ENCODE data around the gene HOXB6. TPM values are rescaled to one million over a fixed set of nuclear protein-coding genes. Genes with fewer than 3 reads are reported as not detected.

Gene HOXB6
- total RNA-seq, 3 donors from 2014 or later: 41.3 to 68.8 (median 50.9) TPM

DNA sequence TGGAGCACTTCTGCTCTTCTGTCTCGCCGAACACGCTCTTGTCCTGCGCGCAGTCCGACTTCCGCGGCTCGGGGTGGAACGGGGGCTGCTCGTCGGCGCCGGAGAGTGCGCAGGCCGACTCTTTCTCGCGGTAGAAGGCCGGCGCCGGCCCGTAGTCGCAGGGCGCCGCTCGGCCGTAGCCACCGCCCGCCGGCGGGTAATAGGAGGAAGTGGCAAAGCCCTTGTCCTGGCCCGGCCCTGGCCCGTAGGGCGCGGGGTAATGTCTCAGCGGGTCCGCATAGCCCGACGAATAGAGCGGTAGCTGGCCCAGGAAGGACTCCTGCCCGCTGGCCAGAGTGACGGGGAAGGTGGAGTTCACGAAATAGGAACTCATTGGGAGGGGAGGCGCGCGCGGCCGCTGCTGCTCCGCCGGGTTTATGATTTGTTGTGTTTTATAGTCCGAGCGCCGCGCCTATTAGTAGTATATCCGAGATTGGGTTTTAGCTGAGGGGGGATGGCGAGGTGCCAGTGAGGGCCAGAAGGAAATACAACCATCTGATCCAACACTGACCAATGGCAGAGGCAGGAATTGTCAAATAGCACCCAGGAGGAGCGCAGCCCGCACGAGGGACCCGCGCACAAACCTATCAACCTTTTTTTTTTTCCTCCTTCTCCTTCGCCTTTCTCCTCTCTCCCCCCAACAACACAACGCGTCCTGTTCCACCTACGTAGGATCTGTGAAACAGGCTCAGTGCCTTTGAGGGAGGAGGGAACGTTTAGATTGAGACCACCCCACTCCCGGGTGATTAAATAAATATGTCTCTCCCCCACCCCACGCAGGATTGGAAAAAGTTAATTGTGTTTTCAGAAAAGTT is 6.8 kb downstream of the HOXB6 start:
- Histone ChIP-seq H3K9me3 (no peaks in the 10 kb centered on the region), H3K4me3 (peak overlapping the region; percentile 7), H3K4me1 (ENCODE audit: low read depth) (peaks cover 44% of the 10 kb centered on the region), H3K36me3 (ENCODE audit: low read depth) (peaks cover 5% of the 10 kb centered on the region)
- peak; percentile 90 to 92 (median 91) for DNase-seq
- TF ChIP-seq, protein P1, sequence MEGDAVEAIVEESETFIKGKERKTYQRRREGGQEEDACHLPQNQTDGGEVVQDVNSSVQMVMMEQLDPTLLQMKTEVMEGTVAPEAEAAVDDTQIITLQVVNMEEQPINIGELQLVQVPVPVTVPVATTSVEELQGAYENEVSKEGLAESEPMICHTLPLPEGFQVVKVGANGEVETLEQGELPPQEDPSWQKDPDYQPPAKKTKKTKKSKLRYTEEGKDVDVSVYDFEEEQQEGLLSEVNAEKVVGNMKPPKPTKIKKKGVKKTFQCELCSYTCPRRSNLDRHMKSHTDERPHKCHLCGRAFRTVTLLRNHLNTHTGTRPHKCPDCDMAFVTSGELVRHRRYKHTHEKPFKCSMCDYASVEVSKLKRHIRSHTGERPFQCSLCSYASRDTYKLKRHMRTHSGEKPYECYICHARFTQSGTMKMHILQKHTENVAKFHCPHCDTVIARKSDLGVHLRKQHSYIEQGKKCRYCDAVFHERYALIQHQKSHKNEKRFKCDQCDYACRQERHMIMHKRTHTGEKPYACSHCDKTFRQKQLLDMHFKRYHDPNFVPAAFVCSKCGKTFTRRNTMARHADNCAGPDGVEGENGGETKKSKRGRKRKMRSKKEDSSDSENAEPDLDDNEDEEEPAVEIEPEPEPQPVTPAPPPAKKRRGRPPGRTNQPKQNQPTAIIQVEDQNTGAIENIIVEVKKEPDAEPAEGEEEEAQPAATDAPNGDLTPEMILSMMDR (IDR thresholded peaks at IDR 0.05): no peak
- intact Hi-C loops (cut with DNase I, micrococcal nuclease): no loop called here
- peak; percentile 72 for ATAC-seq

DNA sequence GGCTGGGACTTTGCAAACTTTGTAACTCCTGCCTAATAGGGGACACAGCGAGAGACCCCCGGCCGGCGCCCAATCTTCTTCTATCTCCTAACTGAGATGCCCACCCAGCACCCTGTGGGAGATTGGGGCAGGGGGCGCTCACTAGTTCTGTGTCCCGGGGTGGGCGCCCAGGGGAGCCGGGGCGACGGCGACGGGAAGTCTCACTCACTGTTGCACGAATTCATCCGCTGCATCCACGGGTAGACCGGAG is 7.3 kb downstream of the HOXB6 start:
- Histone ChIP-seq H3K4me1 (ENCODE audit: low read depth) (peaks cover 44% of the 10 kb centered on the region), H3K36me3 (ENCODE audit: low read depth) (peaks cover 5% of the 10 kb centered on the region), H3K4me3 (peak overlapping the region; percentile 7), H3K9me3 (no peaks in the 10 kb centered on the region)
- ATAC-seq: no peak
- intact Hi-C loops (cut with DNase I, micrococcal nuclease): no loop called here
- peak in 2 of 3 donors; percentile 43 to 62 for DNase-seq
- TF ChIP-seq, protein P1 (IDR thresholded peaks at IDR 0.05): no peak

DNA sequence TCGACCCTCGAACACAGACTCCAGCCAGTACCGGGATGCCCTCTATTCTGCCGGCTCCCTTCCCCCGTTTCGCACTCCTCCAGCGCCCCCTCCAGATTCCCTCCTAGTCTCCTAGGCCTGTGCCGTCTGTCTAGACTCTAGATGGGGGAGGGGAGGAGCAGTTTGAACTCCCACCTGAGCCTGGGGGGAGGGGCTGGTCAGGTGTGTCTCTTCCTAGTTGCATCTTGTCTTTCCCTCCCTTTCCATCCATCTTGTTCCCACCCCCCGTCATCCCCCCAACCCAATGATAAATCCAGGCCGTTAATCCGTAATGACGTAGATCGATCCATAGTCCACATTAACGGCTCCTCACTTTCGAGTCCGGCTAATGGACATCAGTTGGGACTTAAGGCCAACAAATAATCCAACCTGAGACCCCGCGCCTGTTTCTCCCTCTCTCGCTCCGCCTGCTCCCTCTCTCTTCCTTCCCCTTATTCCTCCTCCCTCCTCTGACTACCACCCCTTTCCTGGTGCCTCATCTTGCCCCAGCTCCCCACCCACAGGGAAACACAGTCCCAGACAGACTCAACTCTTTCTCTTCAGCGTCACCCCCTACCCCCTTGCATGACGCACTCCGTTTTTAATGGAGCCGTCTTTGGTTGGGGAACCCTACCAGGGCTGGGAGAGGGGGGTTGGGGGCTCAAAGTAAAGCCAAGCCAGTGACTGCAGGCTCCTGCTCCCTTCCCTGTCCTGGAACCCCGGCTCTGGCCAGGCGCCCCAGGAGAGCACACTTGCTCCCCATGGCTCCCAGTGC is 7.9 kb downstream of the HOXB6 start:
- ATAC-seq (no peak), DNase-seq (peak in 1 of 3 donors; percentile 12)
- Histone ChIP-seq H3K36me3 (ENCODE audit: low read depth) (peaks cover 5% of the 10 kb centered on the region), H3K4me1 (ENCODE audit: low read depth) (peaks cover 44% of the 10 kb centered on the region), H3K4me3 (peak overlapping the region; percentile 7), H3K9me3 (no peaks in the 10 kb centered on the region)
- TF ChIP-seq, protein P1 (IDR thresholded peaks at IDR 0.05): no peak
- intact Hi-C loops (cut with DNase I, micrococcal nuclease): no loop called here

DNA sequence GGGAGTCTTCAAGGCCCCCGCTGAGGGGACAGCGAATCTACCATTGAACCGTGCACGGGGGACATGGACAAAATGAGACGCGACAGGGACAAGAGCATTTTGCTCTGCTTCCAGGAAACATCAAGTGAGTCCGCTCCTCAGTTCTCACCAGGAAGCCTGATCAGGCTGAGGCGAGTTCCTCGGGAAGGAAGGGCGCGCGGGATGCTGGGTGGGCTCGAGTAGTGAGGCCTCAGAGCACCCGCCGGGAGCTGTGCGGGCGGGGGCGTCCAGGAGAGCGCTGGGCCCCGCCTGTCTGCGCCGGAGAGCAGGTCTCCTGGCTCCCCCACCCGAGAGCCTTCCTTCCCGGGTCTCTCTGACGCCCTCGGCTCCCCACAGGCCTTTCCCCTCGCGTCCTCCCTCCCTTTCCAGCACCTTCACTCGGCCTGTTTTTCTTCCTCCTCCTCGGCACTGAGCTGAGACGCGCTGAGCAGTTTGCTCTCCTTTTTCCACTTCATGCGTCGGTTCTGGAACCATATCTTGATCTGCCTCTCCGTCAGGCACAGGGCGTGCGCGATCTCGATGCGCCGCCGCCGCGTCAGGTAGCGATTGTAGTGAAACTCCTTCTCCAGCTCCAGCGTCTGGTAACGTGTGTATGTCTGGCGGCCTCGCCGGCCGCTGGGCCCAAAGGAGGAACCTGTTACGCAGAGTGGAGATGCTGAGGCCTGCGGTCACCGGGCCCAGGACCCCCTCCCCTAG is 8.6 kb downstream of the HOXB6 start:
- Histone ChIP-seq H3K4me1 (ENCODE audit: low read depth) (peaks cover 50% of the 10 kb centered on the region), H3K9me3 (no peaks in the 10 kb centered on the region), H3K4me3 (no peak overlapping the region), H3K36me3 (ENCODE audit: low read depth) (peaks cover 5% of the 10 kb centered on the region)
- intact Hi-C loops (cut with DNase I, micrococcal nuclease): no loop called here
- DNase-seq: no peak
- ATAC-seq: no peak
- TF ChIP-seq, protein P1 (IDR thresholded peaks at IDR 0.05): no peak

DNA sequence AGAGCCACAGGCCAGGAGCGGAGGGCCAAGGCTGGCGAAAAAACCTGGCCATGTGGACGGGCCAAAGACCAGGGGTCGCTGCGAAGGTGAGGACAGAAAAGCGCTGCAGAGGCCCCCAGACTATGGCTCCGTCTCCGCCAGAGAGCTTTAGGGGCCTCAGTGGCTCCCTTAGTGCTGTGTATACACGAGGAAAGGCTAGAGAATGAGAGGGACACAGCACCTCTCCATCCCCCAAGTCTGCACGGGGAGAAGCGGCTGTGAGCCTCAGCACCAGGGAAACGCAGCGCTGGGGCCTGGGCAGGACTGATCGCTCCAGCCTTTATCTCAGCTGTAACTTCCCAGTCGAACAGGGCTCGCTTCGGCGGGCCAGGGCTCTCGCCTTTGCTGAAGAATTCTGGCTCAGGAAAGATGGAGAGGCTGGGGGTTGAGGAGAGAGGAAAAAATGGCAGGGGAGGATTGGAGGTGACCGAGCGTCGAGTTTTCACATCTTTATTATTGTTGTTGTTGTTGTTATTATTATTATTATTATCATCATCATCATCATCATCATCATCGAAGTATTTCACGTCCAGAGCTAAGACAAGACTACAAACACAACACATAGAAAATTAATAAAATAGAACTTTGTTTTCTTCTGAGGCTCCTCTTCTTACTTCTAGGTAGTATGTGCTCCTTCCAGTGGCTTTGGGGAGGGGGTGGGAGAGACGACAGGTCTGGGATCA is 9.3 kb downstream of the HOXB6 start:
- TF ChIP-seq, protein P1 (IDR thresholded peaks at IDR 0.05): no peak
- peaks cover 5% of the 10 kb centered on the region for H3K36me3 ChIP-seq (ENCODE audit: low read depth)
- H3K4me3 ChIP-seq: no peak overlapping the region
- no peaks in the 10 kb centered on the region for H3K9me3 ChIP-seq
- H3K4me1 ChIP-seq (ENCODE audit: low read depth): peaks cover 53% of the 10 kb centered on the region
- intact Hi-C loops (cut with DNase I, micrococcal nuclease): no loop called here
- no peak for ATAC-seq
- no peak for DNase-seq
